Rectal smooth muscle tissue (tissue), 1 donor: ENCODE measurements around the gene SP110.
"Not testable (repeated sequence)": the region's sequence is repeated elsewhere in the genome, so short reads cannot be mapped to it uniquely, and the experiment has no call there.

Source experiments
- H3K27ac ChIP-seq: one replicate; pipeline ENCODE4 v1.7.0; 2013; ENCODE audit warnings: low read depth, low read length, inconsistent platforms
- H3K27me3 ChIP-seq: one replicate; pipeline ENCODE4 v1.7.0; 2013; ENCODE audit warnings: low read length; ENCODE audit not compliant: control insufficient read depth, insufficient read depth
- H3K36me3 ChIP-seq: one replicate; pipeline ENCODE4 v1.7.0; 2013; ENCODE audit warnings: low read length; ENCODE audit not compliant: control insufficient read depth, insufficient read depth
- H3K4me1 ChIP-seq: one replicate; pipeline ENCODE4 v1.7.0; 2013; ENCODE audit warnings: low read length; ENCODE audit not compliant: control insufficient read depth, insufficient read depth
- H3K4me3 ChIP-seq: one replicate; pipeline ENCODE4 v1.7.0; 2013; ENCODE audit warnings: low read length
- H3K9ac ChIP-seq: one replicate; pipeline ENCODE4 v1.7.0; 2013; ENCODE audit warnings: low read length

The SP110 gene

DNA sequence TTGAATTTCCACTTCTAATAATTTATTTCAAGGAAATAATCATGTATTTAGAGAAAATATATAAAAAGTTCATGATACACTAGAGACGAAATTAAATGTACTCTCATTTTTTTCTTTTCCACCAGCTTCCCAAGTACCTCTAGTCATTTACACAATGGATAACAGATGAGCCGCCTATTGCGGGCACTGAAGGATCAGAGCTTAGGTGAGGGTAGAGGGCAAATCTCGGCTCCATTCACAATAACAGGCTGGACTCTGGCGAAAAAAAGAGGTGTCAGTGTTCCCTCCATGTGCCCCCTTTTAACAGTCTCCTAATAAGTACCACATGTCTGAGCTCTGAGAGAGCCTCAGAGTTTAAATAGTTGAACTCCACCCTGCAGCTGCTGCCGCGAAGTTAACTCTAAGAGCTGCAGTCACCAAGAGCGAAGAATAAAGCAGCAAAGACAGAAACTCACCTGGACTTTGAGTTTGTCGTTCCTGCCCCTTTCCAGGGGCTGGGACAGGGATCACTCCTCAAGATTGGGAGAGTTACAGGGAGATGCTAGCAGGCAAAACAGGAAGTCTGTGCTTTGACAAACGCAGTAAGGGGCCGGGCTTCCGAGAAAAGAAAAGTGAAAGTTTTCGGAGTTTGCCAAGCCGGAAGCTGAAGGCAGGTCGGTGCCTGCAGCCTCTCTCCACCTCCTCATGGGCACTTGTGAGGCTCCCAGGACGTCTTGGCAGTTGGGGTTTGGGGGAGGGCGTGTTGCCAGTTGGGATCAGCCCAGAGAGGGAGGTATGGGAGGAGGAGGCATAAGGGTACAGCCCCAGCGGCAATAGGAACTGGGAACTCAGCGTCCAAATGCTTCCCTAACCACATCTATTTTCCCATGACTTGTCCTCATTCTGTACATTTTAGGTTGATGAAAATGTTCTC, at the start of gene SP110:
Gene SP110 (minus strand): TSS at position 566 of the 913 bp plus-strand sequence. CDS start 3,057 bp downstream, outside the sequence.
- Histone ChIP-seq H3K36me3 (peaks cover 2% of the 10 kb centered on the region), H3K27me3 (no peaks in the 10 kb centered on the region), H3K4me3 (peak within 1 kb of the TSS; percentile 94), H3K4me1 (no peaks in the 10 kb centered on the region), H3K9ac (peak within 1 kb of the TSS; percentile 71), H3K27ac (peak within 1 kb of the TSS; percentile 79)

DNA sequence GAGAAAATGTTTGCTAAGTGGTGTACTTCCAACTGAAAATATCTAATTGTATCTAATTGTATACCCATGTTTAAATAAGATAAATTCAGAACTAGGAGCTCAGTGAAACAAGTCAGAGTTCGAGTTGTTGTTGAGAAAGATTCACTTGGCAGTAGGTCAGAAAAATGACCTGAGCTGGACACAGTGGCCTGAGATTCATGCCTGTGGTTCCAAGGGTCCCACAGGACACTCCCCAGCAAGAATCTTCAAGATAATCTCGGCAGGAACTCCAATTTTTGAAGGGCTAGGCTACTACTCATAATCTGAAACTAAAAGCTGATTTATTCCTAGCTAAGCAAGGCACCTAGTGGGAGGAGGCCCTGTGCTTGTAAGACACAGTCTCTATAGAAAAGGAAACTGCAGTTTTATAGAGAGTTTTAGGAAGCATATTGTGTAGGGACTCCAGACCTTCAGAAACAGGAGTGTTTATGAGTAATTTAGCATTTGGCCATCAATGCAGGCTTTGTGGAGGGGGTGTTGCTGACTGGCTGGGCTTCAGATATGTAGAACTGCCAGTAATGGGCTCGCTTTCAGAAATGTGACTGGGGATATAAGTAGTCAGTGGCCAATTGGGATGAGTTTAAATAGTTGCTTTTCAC, 48.9 kb upstream of the SP110 start:
- Histone ChIP-seq H3K4me3 (no peak overlapping the region), H3K9ac (no peak overlapping the region), H3K27me3 (no peaks in the 10 kb centered on the region), H3K36me3 (no peaks in the 10 kb centered on the region), H3K27ac (no peak overlapping the region), H3K4me1 (no peaks in the 10 kb centered on the region)

DNA sequence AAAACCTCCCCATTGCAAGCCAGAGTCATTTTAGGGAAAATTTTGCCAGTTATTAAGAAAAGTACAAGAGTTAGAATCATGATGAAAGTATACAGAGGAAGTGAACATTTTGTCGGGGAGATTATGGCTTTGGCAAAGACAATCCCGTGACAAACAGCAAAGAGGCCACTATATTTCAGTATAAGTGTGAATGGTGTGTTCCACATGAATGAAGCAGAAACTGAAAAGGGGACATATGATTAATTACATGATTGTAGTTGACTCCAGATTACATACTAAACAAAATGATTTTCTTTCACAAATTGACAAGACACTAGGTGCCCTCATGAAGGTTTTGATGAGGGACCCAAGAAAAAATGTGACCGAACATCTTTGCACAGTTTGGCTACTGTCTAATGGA, 47.8 kb upstream of the SP110 start:
- no peak overlapping the region for H3K4me3 ChIP-seq
- H3K27me3 ChIP-seq: no peaks in the 10 kb centered on the region
- H3K27ac ChIP-seq: no peak overlapping the region
- no peaks in the 10 kb centered on the region for H3K4me1 ChIP-seq
- H3K36me3 ChIP-seq: no peaks in the 10 kb centered on the region
- H3K9ac ChIP-seq: no peak overlapping the region

DNA sequence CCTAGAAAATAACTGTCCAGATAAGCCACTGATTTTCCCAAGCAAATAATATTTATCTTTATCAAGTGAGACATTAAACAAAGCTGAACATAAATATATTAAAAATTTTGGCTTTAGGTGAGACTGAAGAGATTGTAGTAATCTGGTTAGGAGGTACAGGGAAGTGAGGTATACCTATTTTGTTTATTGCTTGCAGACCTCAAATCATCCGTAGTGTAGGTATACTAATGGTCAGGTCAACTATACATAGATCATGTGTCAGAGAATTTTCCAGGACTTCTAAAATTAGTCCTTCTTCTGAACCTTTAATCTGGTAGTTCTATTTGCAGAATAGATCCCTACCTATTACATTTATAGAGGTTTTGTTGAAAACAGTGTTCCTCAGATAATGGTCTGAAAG, 47.3 kb upstream of the SP110 start:
- Histone ChIP-seq H3K36me3 (no peaks in the 10 kb centered on the region), H3K27me3 (no peaks in the 10 kb centered on the region), H3K9ac (no peak overlapping the region), H3K4me1 (no peaks in the 10 kb centered on the region), H3K4me3 (no peak overlapping the region), H3K27ac (no peak overlapping the region)

DNA sequence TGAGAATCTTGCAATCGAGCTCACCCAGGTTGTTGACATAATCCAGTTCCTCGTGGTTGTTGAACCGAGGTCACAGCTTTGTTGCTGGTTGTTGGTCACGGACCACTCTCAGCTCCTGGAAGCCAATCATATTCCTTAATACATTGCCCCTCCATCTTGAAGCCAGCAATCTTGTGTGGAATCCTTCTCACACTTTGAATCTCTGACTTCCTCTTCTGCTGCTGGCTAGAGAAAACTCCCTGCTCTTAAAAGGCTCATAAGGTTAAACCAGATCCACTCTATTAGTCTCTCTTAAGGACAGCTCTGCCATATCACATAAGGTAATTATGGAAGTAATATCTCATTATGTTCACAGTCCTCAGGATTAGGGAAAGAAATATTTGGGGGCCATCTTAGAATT, 46.9 kb upstream of the SP110 start:
- Histone ChIP-seq H3K27ac (no peak overlapping the region), H3K36me3 (no peaks in the 10 kb centered on the region), H3K9ac (no peak overlapping the region), H3K4me1 (no peaks in the 10 kb centered on the region), H3K4me3 (no peak overlapping the region), H3K27me3 (no peaks in the 10 kb centered on the region)

DNA sequence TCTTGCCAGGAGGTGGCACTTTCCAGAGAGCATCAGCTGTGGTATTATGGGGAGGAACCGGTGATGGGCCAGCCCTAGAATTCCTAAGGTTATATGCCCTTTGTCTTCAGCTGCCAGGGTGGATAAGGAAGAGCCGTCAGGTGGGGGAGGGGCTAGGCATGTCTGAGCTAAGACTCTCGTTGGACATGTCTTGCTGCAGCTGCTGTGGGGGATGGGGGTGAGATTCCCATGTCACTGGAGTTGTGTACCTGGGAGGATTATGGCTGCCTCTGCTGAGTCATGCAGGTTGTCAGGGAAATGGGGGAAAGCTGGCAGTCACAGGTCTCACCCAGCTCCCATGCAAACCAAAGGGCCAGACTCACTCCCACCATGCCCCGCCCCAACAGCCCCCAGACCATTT, 45.2 kb upstream of the SP110 start:
- not testable (repeated sequence) for H3K4me3 ChIP-seq, H3K27me3 ChIP-seq, H3K4me1 ChIP-seq, H3K36me3 ChIP-seq, H3K9ac ChIP-seq, H3K27ac ChIP-seq

DNA sequence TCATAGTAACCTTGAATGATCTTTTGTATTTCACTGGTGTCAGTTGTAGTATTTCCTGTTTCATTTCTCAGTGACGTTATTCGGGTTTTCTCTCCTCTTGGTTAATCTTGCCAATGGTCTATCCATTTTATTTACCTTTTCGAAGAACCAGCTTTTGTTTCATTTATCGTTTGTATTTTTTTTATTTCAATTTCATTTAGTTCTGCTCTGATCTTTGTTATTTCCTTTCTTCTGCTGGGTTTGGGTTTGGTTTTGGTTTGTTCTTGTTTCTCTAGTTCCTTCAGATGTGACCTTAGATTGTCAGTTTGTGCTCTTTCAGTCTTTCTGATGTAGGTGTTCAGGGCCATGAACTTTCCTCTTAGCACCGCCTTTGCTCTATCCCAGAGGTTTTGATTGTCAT, 42.5 kb upstream of the SP110 start:
- Histone ChIP-seq H3K9ac (no peak overlapping the region), H3K4me1 (no peaks in the 10 kb centered on the region), H3K27ac (no peak overlapping the region), H3K27me3 (no peaks in the 10 kb centered on the region), H3K36me3 (no peaks in the 10 kb centered on the region), H3K4me3 (no peak overlapping the region)

DNA sequence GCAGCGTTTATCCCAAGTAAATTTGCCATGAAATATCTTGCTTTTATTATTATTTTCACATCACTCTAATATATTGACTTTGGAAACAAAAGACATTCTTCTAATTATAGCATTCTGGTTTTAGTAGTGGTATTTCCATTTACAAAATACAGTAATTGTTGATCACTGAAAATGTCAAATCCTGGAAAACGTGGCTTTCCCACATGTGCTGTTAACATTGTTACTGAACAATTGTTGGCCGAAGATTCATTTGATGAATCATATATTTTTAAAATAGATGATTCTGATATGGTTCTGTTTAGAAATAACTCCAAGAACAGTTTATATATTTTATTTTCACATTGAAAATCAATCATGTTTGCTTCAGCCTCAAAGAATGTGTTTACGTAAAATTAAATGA, 38.7 kb upstream of the SP110 start:
- Histone ChIP-seq H3K9ac (no peak overlapping the region), H3K36me3 (no peaks in the 10 kb centered on the region), H3K27me3 (no peaks in the 10 kb centered on the region), H3K27ac (no peak overlapping the region), H3K4me1 (no peaks in the 10 kb centered on the region), H3K4me3 (no peak overlapping the region)

DNA sequence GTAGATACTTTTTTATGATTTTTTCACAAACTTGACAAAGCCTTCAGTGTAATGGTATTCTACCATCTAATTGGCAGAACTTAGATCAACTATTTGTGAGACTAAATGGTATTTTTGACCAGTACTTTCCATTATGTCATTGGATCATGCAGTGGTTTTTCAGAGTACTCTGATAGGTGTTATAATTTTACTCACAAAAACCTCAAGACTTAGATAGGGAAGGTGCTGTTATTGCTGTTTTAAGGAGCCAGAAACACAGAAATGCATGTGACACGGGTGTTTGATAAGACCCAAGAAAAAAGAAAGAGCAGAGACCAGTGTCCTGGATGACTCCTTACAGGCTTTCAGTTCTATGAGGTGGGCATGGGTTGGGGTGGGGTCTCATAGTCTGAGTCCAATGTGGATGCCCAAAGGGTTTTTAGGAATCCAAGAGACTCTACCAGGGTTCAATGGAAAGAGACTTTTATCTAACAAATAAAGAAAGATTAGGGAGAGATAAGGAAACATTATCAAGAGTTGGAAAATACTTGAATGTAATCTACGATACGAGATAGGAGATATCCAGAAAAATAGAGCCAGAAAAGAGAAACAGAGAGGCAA, 37.0 kb upstream of the SP110 start:
- no peak overlapping the region for H3K4me3 ChIP-seq
- no peak overlapping the region for H3K9ac ChIP-seq
- no peaks in the 10 kb centered on the region for H3K36me3 ChIP-seq
- no peaks in the 10 kb centered on the region for H3K4me1 ChIP-seq
- no peak overlapping the region for H3K27ac ChIP-seq
- H3K27me3 ChIP-seq: no peaks in the 10 kb centered on the region

DNA sequence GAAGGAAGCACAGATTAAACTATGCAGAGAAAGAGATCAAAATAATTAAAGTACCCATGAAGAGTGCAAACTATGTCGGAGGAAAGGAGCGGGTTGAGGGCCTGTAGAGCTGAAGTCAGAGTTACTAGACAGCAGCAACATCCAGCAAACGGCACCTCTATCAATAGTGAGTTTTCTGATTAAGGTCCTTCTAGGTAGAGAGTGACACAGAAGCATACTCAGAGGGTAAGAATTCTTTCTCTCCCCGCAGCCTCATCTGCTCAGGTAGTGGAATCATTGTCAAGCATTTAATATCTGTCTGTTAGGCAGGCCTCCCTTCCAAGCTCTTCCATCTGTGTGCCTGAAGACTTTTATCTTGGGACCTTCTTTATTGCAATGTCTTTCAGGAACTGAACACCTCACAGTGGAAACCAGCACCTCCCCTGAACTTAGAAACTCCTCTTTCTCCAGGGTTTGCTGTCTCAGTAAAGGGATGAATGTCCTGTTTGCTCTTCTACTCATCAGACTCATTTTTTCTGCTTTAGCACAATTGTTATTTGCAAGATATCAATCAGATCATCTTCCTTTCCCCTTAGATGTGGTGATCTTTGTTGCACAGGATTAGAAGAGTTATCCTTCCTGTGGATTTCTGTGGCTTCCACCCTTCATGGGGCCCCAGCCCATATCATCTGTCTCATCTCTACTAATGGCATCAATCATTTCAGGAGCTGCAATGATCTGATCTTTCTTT, 34.5 kb upstream of the SP110 start:
- H3K27me3 ChIP-seq: no peaks in the 10 kb centered on the region
- H3K27ac ChIP-seq: no peak overlapping the region
- H3K4me1 ChIP-seq: no peaks in the 10 kb centered on the region
- H3K9ac ChIP-seq: no peak overlapping the region
- no peaks in the 10 kb centered on the region for H3K36me3 ChIP-seq
- no peak overlapping the region for H3K4me3 ChIP-seq

DNA sequence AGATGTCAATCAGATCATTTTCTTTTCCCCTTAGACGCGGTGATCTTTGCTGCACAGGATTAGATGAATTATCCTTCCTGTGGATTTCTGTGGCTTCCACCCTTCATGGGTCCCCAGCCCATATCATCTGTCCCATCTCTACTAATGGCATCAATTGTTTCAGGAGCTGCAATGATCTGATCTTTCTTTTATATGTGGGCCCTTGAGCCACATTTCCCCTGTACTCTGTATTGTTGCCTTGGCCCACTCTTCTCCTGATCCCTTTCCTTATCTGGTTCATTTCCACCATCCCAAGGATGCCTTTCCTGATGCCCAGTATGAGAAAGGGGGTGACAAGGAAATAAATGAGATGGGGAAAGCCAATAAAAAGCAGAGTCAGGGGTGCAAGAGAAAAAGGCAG, 30.4 kb upstream of the SP110 start:
- Histone ChIP-seq H3K27ac (no peak overlapping the region), H3K36me3 (no peaks in the 10 kb centered on the region), H3K27me3 (no peaks in the 10 kb centered on the region), H3K4me1 (no peaks in the 10 kb centered on the region), H3K4me3 (no peak overlapping the region), H3K9ac (no peak overlapping the region)

DNA sequence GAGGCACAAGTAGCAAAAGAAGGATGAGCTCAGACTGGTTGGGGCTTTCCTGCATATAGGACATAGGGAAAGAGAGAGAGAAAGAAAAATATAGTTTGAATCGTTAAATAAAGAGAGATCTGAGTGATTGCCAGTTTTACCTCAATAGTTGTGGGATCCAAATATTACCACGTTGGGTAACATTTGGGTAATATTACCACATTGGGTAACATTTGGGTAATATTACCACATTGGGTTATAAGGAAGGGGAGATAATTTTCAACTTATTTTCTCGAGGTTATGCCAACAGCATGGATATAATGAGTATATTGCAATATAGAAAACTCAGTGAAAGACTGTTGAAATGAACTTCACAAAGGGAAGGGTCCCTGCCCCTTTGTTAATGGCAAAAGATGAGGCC, 26.4 kb upstream of the SP110 start:
- H3K4me3 ChIP-seq: no peak overlapping the region
- H3K27me3 ChIP-seq: no peaks in the 10 kb centered on the region
- H3K9ac ChIP-seq: no peak overlapping the region
- no peaks in the 10 kb centered on the region for H3K36me3 ChIP-seq
- H3K4me1 ChIP-seq: no peaks in the 10 kb centered on the region
- no peak overlapping the region for H3K27ac ChIP-seq
